Hematopoietic multipotent progenitor cell treated with erythropoietin and hydrocortisone succinate and interleukin-3 and kit ligand, for 17 days (in vitro differentiated cells): ENCODE measurements around the gene TSPOAP1.
"Not testable (repeated sequence)": the region's sequence is repeated elsewhere in the genome, so short reads cannot be mapped to it uniquely, and the experiment has no call there.

Experiments
- DNase-seq: peaks from one replicate; pipeline ENCODE4 v3.0.0-alpha.2; 2015; ENCODE audit warnings: low spot score

Gene TSPOAP1

GRCh38 chr17:58362368-58363014, 33.9 kb upstream of the TSPOAP1 start:
- DNase-seq = no peak

DNA sequence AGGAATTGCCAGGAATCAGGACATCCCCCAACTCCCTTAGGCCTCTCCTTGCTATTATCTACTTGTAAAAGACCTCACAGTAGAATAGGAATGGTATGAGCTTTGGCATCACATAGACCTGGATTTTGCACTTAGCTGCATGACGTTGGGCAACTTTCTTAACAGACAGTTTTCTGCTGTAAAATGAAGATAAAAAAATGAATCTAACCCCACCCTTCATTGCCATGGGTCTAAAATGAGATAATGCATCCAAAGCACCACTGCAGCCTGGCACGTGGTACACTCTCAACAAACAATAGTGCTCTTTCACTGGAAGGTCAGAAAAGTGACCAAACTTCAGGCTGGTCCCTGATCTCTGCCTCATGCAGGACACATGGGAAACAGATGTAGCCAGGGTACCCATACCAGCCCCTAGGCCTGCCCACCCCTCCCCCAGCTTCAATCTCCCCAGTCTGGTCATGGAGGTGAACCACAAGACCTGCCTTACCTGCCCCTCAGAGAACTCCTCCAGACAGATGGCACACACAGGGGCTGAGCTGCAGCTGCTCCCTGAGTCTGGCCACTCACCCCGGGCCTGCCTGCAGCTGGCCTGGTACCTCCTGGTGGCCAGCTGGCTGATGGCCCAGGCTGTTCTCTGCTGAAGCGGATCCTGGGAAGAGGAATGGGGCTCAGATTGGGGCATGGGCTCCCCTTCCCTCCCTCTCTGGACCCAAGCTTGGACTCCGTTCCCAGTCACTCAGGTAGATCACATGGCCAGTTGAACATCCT, 31.9 kb upstream of the TSPOAP1 start:
- peak; percentile 49 for DNase-seq

GRCh38 chr17:58358408-58359172, 30.0 kb upstream of the TSPOAP1 start:
- DNase-seq = no peak

GRCh38 chr17:58357312-58358297, 29.0 kb upstream of the TSPOAP1 start:
- DNase-seq = no peak

- DNase-seq = no peak
These were observed 27.6 kb upstream of the TSPOAP1 start for GRCh38 chr17:58356231-58356630.

GRCh38 chr17:58354541-58355216, 26.1 kb upstream of the TSPOAP1 start:
- DNase-seq = no peak

GRCh38 chr17:58353389-58353825, 24.8 kb upstream of the TSPOAP1 start:
- peak; percentile 31 for DNase-seq

DNA sequence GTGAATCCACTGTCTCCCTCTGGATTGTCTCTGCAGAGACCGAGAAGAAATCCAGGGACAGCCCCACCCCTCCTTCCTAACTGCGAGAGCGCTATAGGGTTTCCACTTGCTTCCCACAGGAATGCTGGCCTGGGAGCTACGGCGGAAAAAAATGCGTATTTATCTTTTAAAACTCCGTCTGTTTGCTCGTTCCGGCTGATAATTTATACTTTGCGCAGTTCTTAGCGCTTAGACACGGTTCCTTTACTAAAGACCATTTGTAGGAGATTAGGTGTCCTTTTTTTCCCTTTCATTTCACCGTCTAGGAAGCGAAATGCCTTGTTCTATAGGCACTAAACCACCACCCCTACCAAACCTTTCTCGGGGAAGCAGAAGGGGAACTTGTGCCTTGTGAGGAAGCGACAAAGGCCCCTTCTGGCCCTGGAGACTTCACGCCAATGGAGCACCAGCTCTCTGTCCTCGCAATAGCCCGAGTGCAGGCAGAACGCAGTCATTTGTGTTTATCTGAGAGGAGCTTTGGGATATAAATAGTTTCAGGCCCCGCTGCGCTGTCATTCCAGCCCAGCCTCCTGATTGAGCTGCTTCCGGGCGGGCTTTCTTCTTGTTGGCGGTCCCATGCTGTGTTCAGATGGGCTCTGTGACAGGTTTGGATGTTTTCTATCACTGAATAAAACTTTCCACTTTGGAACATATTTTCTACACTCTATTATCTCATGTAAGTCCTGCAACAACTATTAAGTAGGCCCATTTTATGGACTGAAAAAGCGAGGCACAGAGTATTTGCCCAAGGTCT, 24.2 kb upstream of the TSPOAP1 start:
- peak; percentile 57 for DNase-seq

GRCh38 chr17:58351831-58352595, 23.4 kb upstream of the TSPOAP1 start, which contains the start of gene SUPT4H1:
Gene SUPT4H1 (minus strand): TSS chr17:58352201. CDS start chr17:58352135, 66 bp downstream.
- DNase-seq = peak; percentile 94

DNA sequence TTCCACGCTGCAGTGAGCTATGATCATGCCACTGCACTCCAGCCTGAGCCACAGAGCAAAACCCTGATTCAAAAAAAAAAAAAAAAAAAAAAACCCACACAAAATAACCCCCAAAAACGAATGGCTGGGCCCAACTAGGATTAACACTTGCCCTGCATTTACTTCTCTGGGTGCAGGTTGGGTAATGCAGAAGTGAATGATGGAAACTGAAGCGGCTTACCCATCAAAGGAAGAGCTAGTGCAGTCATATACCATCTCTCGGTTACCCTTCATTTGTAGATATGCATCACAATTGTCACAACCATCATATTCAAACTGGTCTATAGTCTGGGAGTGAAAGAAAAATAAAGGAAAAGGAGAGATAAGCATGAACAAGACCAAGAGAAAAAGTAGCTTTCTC, 22.6 kb upstream of the TSPOAP1 start:
- DNase-seq = no peak

- no peak for DNase-seq
These were observed 19.4 kb upstream of the TSPOAP1 start for GRCh38 chr17:58348038-58348437.

GRCh38 chr17:58345500-58345899, 16.9 kb upstream of the TSPOAP1 start:
- DNase-seq = no peak

GRCh38 chr17:58344791-58345157, 16.2 kb upstream of the TSPOAP1 start:
- no peak for DNase-seq

- DNase-seq = no peak
These were observed 15.6 kb upstream of the TSPOAP1 start for GRCh38 chr17:58344047-58344790.

GRCh38 chr17:58343131-58343530, 14.5 kb upstream of the TSPOAP1 start:
- DNase-seq = no peak

- no peak for DNase-seq
These were observed 13.4 kb upstream of the TSPOAP1 start for GRCh38 chr17:58341861-58342475.

DNA sequence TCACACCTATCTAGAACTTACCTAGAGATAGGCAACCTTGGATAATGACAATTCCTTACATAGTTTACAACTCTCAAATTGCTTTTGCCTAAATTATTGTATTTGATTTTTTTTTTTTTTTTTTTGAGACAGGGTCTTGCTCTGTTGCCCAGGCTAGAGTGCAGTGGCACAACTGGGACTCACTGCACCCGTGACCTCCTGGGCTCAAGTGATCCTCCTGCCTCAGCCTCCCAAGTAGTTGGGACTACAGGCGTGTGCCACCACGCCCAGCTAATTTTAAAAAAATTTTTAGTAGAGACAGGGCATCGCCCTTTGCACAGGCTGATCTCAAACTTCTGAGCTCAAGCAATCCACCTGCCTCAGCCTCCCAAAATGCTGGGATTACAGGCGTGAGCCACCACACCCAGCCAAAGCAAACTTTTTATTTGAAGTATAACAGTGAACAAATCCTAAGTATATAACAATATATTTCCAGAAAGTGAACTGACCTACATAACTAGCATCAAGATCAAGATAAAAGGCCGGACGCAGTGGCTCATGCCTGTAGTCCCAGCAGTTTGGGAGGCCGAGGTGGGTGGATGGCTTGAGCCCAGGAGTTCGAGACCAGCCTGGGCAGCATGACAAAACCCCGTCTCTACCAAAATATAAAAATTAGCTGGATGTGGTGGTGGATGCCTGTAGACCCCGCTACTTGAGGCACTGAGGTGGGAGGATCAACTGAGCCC, 12.7 kb upstream of the TSPOAP1 start:
- not testable (repeated sequence) for DNase-seq
